Peyer's patch (tissue), 4 donors: ENCODE results near the gene RNF213. TPM values are rescaled to one million over a fixed set of nuclear protein-coding genes. Genes with fewer than 3 reads are reported as not detected.

Source experiments
- DNase-seq, 3 donors: peaks; one replicate each; pipeline ENCODE4 v3.0.0-alpha.2; 2017 to 2019
- H3K27ac ChIP-seq, 4 donors: fragments of 200-600 bp; sonication (generic); one replicate each; pipeline ENCODE4 v1.5.1; 2016 to 2019
- H3K27me3 ChIP-seq, 2 donors: fragments of 200-600 bp; sonication (generic); one replicate each; pipeline ENCODE4 v1.5.1; 2019
- H3K36me3 ChIP-seq, 3 donors: fragments of 200-600 bp; sonication (generic); one replicate each; pipeline ENCODE4 v1.5.1; 2016 to 2019
- H3K4me1 ChIP-seq, 4 donors: fragments of 200-600 bp; sonication (generic); one replicate each; pipeline ENCODE4 v1.5.1; 2016 to 2019
- H3K4me3 ChIP-seq, 4 donors: fragments of 200-600 bp; sonication (generic); 1 replicate in 3 of 4; 2 replicates in 1 of 4; pipeline ENCODE4 v1.5.1; 2016 to 2019; ENCODE audit warnings: mild to moderate bottlenecking in 1 of 4
- H3K9me3 ChIP-seq, 4 donors: fragments of 200-600 bp; sonication (generic); one replicate each; pipeline ENCODE4 v1.5.1; 2016 to 2019; ENCODE audit warnings: mild to moderate bottlenecking in 1 of 4
- CTCF ChIP-seq, 6 experiments: fragments of 450-650 bp in 4 of 6; fragments of 200-600 bp in 2 of 6; sonication (generic) in 1 of 6; IDR thresholded peaks; one replicate each; pipeline ENCODE4 v1.5.1; 2017 to 2019; ENCODE audit warnings: antibody characterized with exemption in 6 of 6, mild to moderate bottlenecking in 3 of 6, moderate library complexity in 1 of 6
- POLR2A ChIP-seq, 2 donors: fragments of 450-650 bp; IDR thresholded peaks; one replicate each; pipeline ENCODE4 v1.5.1; 2017; ENCODE audit warnings: antibody characterized with exemption in 2 of 2, mild to moderate bottlenecking in 2 of 2, moderate library complexity in 2 of 2
- total RNA-seq, 4 donors: library from RNA; depleted of rRNA; stranded (reverse); fragments of >200 nt; gene quantifications; one replicate each; pipeline ENCODE4 v1.1.0, GENCODE V29; 2016

The RNF213 gene
- total RNA-seq, 4 donors from 2014 or later: 187 to 404 (median 293) TPM

- H3K27ac ChIP-seq: no peak overlapping the region
- TF ChIP-seq CTCF (IDR thresholded peaks at IDR 0.05): no peak
- TF ChIP-seq POLR2A (IDR thresholded peaks at IDR 0.05): no peak
- H3K4me1 ChIP-seq: no peaks in the 10 kb centered on the region
- H3K36me3 ChIP-seq: no peaks in the 10 kb centered on the region
- H3K9me3 ChIP-seq: no peaks in the 10 kb centered on the region
- no peaks in the 10 kb centered on the region for H3K27me3 ChIP-seq
- H3K4me3 ChIP-seq: no peak overlapping the region
- DNase-seq: no peak
These were observed 181.1 kb downstream of the RNF213 start for GRCh38 chr17:80441598-80442322.

GRCh38 chr17:80442323-80442659 lies 181.6 kb downstream of the RNF213 start:
- DNase-seq: no peak
- TF ChIP-seq POLR2A (IDR thresholded peaks at IDR 0.05): no peak
- no peak for TF ChIP-seq CTCF (IDR thresholded peaks at IDR 0.05)

GRCh38 chr17:80442764-80443163 lies 182.1 kb downstream of the RNF213 start:
- H3K36me3 ChIP-seq: no peaks in the 10 kb centered on the region
- H3K4me3 ChIP-seq: no peak overlapping the region
- H3K4me1 ChIP-seq: no peaks in the 10 kb centered on the region
- H3K9me3 ChIP-seq: no peaks in the 10 kb centered on the region
- H3K27me3 ChIP-seq: no peaks in the 10 kb centered on the region
- DNase-seq: no peak
- H3K27ac ChIP-seq: no peak overlapping the region
- TF ChIP-seq POLR2A (IDR thresholded peaks at IDR 0.05) (no peak), CTCF (IDR thresholded peaks at IDR 0.05) (no peak)

More at GRCh38 chr17:80442323-80442659, 181.6 kb downstream of the RNF213 start:
- H3K36me3 ChIP-seq: no peaks in the 10 kb centered on the region
- no peak overlapping the region for H3K4me3 ChIP-seq
- no peaks in the 10 kb centered on the region for H3K4me1 ChIP-seq
- no peaks in the 10 kb centered on the region for H3K9me3 ChIP-seq
- no peaks in the 10 kb centered on the region for H3K27me3 ChIP-seq
- no peak overlapping the region for H3K27ac ChIP-seq

GRCh38 chr17:80443498-80443897 lies 182.8 kb downstream of the RNF213 start:
- TF ChIP-seq POLR2A (IDR thresholded peaks at IDR 0.05) (no peak), CTCF (IDR thresholded peaks at IDR 0.05) (no peak)

GRCh38 chr17:80443916-80444643 lies 183.4 kb downstream of the RNF213 start:
- TF ChIP-seq CTCF (IDR thresholded peaks at IDR 0.05) (no peak), POLR2A (IDR thresholded peaks at IDR 0.05) (no peak)
- H3K9me3 ChIP-seq: no peaks in the 10 kb centered on the region
- no peak overlapping the region for H3K27ac ChIP-seq
- no peak for DNase-seq
- H3K36me3 ChIP-seq: no peaks in the 10 kb centered on the region
- no peaks in the 10 kb centered on the region for H3K27me3 ChIP-seq
- no peak overlapping the region for H3K4me3 ChIP-seq
- no peaks in the 10 kb centered on the region for H3K4me1 ChIP-seq

More at GRCh38 chr17:80443498-80443897, 182.8 kb downstream of the RNF213 start:
- DNase-seq: no peak
- Histone ChIP-seq H3K9me3 (no peaks in the 10 kb centered on the region), H3K4me3 (no peak overlapping the region), H3K4me1 (no peaks in the 10 kb centered on the region), H3K27ac (no peak overlapping the region), H3K36me3 (no peaks in the 10 kb centered on the region), H3K27me3 (no peaks in the 10 kb centered on the region)
